HepG2 (cell line): ENCODE results near the gene TOP2A. TPM values are rescaled to one million over a fixed set of nuclear protein-coding genes. Genes with fewer than 3 reads are reported as not detected.

Experiments used
- DNMT1 ChIP-seq: sonication (generic); formaldehyde crosslinking; IDR thresholded peaks from 2 replicates; pipeline ENCODE4 v1.5.1; 2020; ENCODE audit warnings: mild to moderate bottlenecking, missing genetic modification reagents
- EED ChIP-seq: sonication (generic); formaldehyde crosslinking; IDR thresholded peaks from 2 replicates; pipeline ENCODE4 v1.5.0; 2020; ENCODE audit warnings: mild to moderate bottlenecking, missing genetic modification reagents
- GFI1 ChIP-seq: sonication (generic); formaldehyde crosslinking; IDR thresholded peaks from 2 replicates; pipeline ENCODE4 v1.5.0; 2020; ENCODE audit warnings: missing genetic modification reagents, mild to moderate bottlenecking, borderline replicate concordance
- HNF1A ChIP-seq, 2 experiments: sonication (generic) in 1 of 2; formaldehyde crosslinking in 1 of 2; IDR thresholded peaks; 2 replicates each; pipeline versions ENCODE4 v1.4.0 to v1.6.1; 2016 to 2020; ENCODE audit warnings: borderline replicate concordance in 1 of 2, low read depth in 1 of 2, mild to moderate bottlenecking in 1 of 2, missing genetic modification reagents in 1 of 2
- KDM2A ChIP-seq: sonication (generic); formaldehyde crosslinking; IDR thresholded peaks from 2 replicates; pipeline ENCODE4 v1.4.0; 2020; ENCODE audit warnings: low read depth, missing genetic modification reagents, borderline replicate concordance
- KDM5A ChIP-seq: fragments of 200-600 bp; sonication (generic); IDR thresholded peaks from 2 replicates; pipeline ENCODE4 v1.7.0; 2018; ENCODE audit warnings: antibody characterized with exemption, mild to moderate bottlenecking, low read length, borderline replicate concordance
- MXD1 ChIP-seq: sonication (generic); formaldehyde crosslinking; IDR thresholded peaks from 2 replicates; pipeline ENCODE4 v1.4.0; 2020; ENCODE audit warnings: mild to moderate bottlenecking, missing genetic modification reagents
- RBM22 ChIP-seq: fragments of 200-400 bp; formaldehyde crosslinking; optimal IDR thresholded peaks from 2 replicates; pipeline ENCODE3; 2017; ENCODE audit warnings: mild to moderate bottlenecking, low read length, moderate library complexity
- SIN3A ChIP-seq: IDR thresholded peaks from 2 replicates; pipeline ENCODE4 v1.6.1; 2011; ENCODE audit warnings: low read depth, mild to moderate bottlenecking, control low read depth, low read length, borderline replicate concordance
- TBP ChIP-seq: sonication (generic); formaldehyde crosslinking; IDR thresholded peaks from 2 replicates; pipeline ENCODE4 v1.5.0; 2020; ENCODE audit warnings: missing genetic modification reagents
- TCF12 ChIP-seq, 2 experiments: fragments of 450-650 bp in 1 of 2; sonication (generic) in 1 of 2; formaldehyde crosslinking in 1 of 2; IDR thresholded peaks; 2 replicates each; pipeline versions ENCODE4 v1.6.1 to v1.8.0; 2017 to 2022; ENCODE audit warnings: antibody characterized with exemption in 1 of 2, mild to moderate bottlenecking in 1 of 2, missing genetic modification reagents in 1 of 2, moderate library complexity in 1 of 2
- ZBTB10 ChIP-seq: sonication (generic); formaldehyde crosslinking; IDR thresholded peaks from 2 replicates; pipeline ENCODE4 v1.4.0; 2020; ENCODE audit warnings: missing genetic modification reagents, borderline replicate concordance
- ZBTB25 ChIP-seq: IDR thresholded peaks from 2 replicates; pipeline ENCODE4 v1.6.1; 2018; ENCODE audit warnings: missing genetic modification reagents
- ZBTB3 ChIP-seq: sonication (generic); formaldehyde crosslinking; IDR thresholded peaks from 2 replicates; pipeline ENCODE4 v1.4.0; 2020; ENCODE audit warnings: low read depth, mild to moderate bottlenecking, moderate library complexity, missing genetic modification reagents, borderline replicate concordance
- ZBTB7B ChIP-seq: sonication (generic); formaldehyde crosslinking; IDR thresholded peaks from 2 replicates; pipeline ENCODE4 v1.4.0; 2020; ENCODE audit warnings: missing genetic modification reagents
- ZFAT ChIP-seq: sonication (generic); formaldehyde crosslinking; conservative IDR thresholded peaks from 2 replicates; pipeline ENCODE4 v1.8.1; 2023; ENCODE audit warnings: missing genetic modification reagents, inconsistent platforms
- ZNF230 ChIP-seq: sonication (generic); formaldehyde crosslinking; IDR thresholded peaks from 2 replicates; pipeline ENCODE4 v1.4.0; 2020; ENCODE audit warnings: mild to moderate bottlenecking, missing genetic modification reagents
- ZNF232 ChIP-seq: sonication (generic); formaldehyde crosslinking; IDR thresholded peaks from 2 replicates; pipeline ENCODE4 v1.4.0; 2020; ENCODE audit warnings: missing genetic modification reagents, borderline replicate concordance
- ZNF713 ChIP-seq: sonication (generic); formaldehyde crosslinking; IDR thresholded peaks from 2 replicates; pipeline ENCODE4 v1.4.0; 2020; ENCODE audit warnings: mild to moderate bottlenecking, missing genetic modification reagents
- polyA plus RNA-seq, 8 experiments: library from polyadenylated mRNA; depleted of rRNA in 3 of 8; stranded (reverse) in 7 of 8; unstranded in 1 of 8; fragments of >200 nt; fragmentation: Illumina TruSeq in 4 of 8; extraction: Trizol in 4 of 8; gene quantifications; 2 replicates each; pipeline versions ENCODE4 v1.2.1 to v1.2.3, GENCODE V29; 2011 to 2016; ENCODE audit warnings: low read depth in 4 of 8, missing spikeins in 1 of 8, mixed read lengths in 1 of 8; ENCODE audit not compliant: insufficient read depth in 1 of 8
- total RNA-seq, 5 experiments: library from RNA; depleted of rRNA; stranded (reverse); fragments of >200 nt; fragmentation: Illumina TruSeq; extraction: Trizol; gene quantifications; 2 replicates each; pipeline ENCODE4 v1.2.3, GENCODE V29; 2016; ENCODE audit warnings: low read depth in 1 of 5

TOP2A gene
- total and polyA plus RNA-seq, 2 of the 13 experiments (the other 11 are each of a cell fraction or from before 2014, with no cell fraction given): 108 to 327 TPM

- no peak for TF ChIP-seq TCF12 (IDR thresholded peaks at IDR 0.05)
- no peak for TF ChIP-seq TCF12 (CRISPR knock-in tag; IDR thresholded peaks at IDR 0.05)
- TF ChIP-seq ZNF232 (CRISPR knock-in tag): peak; percentile 73; the same call in 1 of the 2 replicates
- TF ChIP-seq EED (CRISPR knock-in tag): no peak; the same call in 1 of the 2 replicates
- TF ChIP-seq DNMT1 (CRISPR knock-in tag): no peak; the same call in 1 of the 2 replicates
- no peak for TF ChIP-seq KDM5A
- TF ChIP-seq ZBTB10 (CRISPR knock-in tag): no peak; the same call in 1 of the 2 replicates
- TF ChIP-seq GFI1 (CRISPR knock-in tag): no peak
- TF ChIP-seq ZBTB7B (CRISPR knock-in tag): peak; percentile 43; the same call in 1 of the 2 replicates
- no peak for TF ChIP-seq ZBTB3 (CRISPR knock-in tag)
- TF ChIP-seq KDM2A (CRISPR knock-in tag): peak; percentile 68; the same call in 1 of the 2 replicates
- TF ChIP-seq ZFAT (CRISPR knock-in tag): no peak
- peak; percentile 87 for TF ChIP-seq MXD1 (CRISPR knock-in tag)
- 0 out of 2 replicates have a peak, but pooled peaks have one; percentile 9 for TF ChIP-seq TBP
- TF ChIP-seq HNF1A (IDR thresholded peaks at IDR 0.05; ENCODE audit: low read depth): no peak
- peak; percentile 64; the same call in 1 of the 2 replicates for TF ChIP-seq HNF1A (CRISPR knock-in tag; IDR thresholded peaks at IDR 0.05; ENCODE audit: borderline replicate concordance)
- no peak for TF ChIP-seq ZNF713
- TF ChIP-seq ZBTB25 (CRISPR knock-in tag): no peak
- TF ChIP-seq ZNF230 (CRISPR knock-in tag): no peak
- no peak for TF ChIP-seq RBM22
- 0 out of 2 replicates have a peak, but pooled peaks have one; percentile 47 for TF ChIP-seq SIN3A
Observed at GRCh38 chr17:40443196-40443987, 25.7 kb upstream of the TOP2A start, which contains the start of gene IGFBP4 (continued).
